Colonic mucosa (tissue), 4 donors: ENCODE results near the gene INTS14. TPM values are rescaled to one million over a fixed set of nuclear protein-coding genes. Genes with fewer than 3 reads are reported as not detected.

Experiments
- DNase-seq: peaks from one replicate; pipeline ENCODE4 v3.0.0-alpha.2; 2020
- H3K27ac ChIP-seq: fragments of 200-600 bp; one replicate; pipeline ENCODE4 v1.8.0; 2021
- H3K27me3 ChIP-seq: fragments of 200-600 bp; one replicate; pipeline ENCODE4 v1.8.0; 2021
- H3K36me3 ChIP-seq: fragments of 200-600 bp; one replicate; pipeline ENCODE4 v1.8.0; 2021
- H3K4me1 ChIP-seq: fragments of 200-600 bp; one replicate; pipeline ENCODE4 v1.8.0; 2021; ENCODE audit warnings: mild to moderate bottlenecking
- H3K4me3 ChIP-seq: fragments of 200-600 bp; one replicate; pipeline ENCODE4 v1.8.0; 2021
- H3K9ac ChIP-seq, 2 donors: one replicate each; pipeline ENCODE4 v1.7.0; 2013; ENCODE audit warnings: control low read depth in 2 of 2, low read depth in 2 of 2, low read length in 2 of 2
- H3K9me3 ChIP-seq: fragments of 200-600 bp; one replicate; pipeline ENCODE4 v1.8.0; 2021
- CTCF ChIP-seq: fragments of 200-600 bp; IDR thresholded peaks from one replicate; pipeline ENCODE4 v1.8.0; 2022; ENCODE audit warnings: antibody characterized with exemption, mild to moderate bottlenecking
- intact Hi-C: fragments of 100-400 bp; cut with DNase I; formaldehyde crosslinking; loops from one replicate; pipeline ENCODE4 v1.14.1; 2022
- total RNA-seq, 2 donors: library from RNA; stranded (reverse); fragmentation: NEBNext Ultra II Directional in 1 of 2; extraction: Animal tissue kit (Norgen Biotek cat#: 25700) in 1 of 2; gene quantifications; one replicate each; pipeline ENCODE4 v1.2.1, GENCODE V29; 2021
- donor health status: healthy.
- donor health status: DM: no; HTN: no; CAD: no.
- donor health status: DM: no; HTN: no; CAD: no.

Gene INTS14
- total RNA-seq: 10 to 100 TPM; 37.2 to 41.1 TPM

- TF ChIP-seq CTCF: peak; percentile 65
- intact Hi-C loops: no loop called here
- no peaks in the 10 kb centered on the region for H3K36me3 ChIP-seq
Observed at GRCh38 chr15:65610871-65611718, at the start of gene INTS14. Gene INTS14, minus strand, starts transcription at chr15:65611131. Its CDS starts 3,751 bp downstream, at chr15:65607380.

GRCh38 chr15:65659502-65660052 lies 48.6 kb upstream of the INTS14 start:
- intact Hi-C loops: no loop called here
- H3K27ac ChIP-seq: no peak overlapping the region
- H3K4me3 ChIP-seq: no peak overlapping the region
- TF ChIP-seq CTCF: no peak
- no peaks in the 10 kb centered on the region for H3K4me1 ChIP-seq
- no peaks in the 10 kb centered on the region for H3K9me3 ChIP-seq
- DNase-seq: no peak
- no peaks in the 10 kb centered on the region for H3K27me3 ChIP-seq
- no peak overlapping the region for H3K9ac ChIP-seq
- no peaks in the 10 kb centered on the region for H3K36me3 ChIP-seq

More at GRCh38 chr15:65610871-65611718, at the start of gene INTS14:
- Histone ChIP-seq H3K27ac (peak within 1 kb of the TSS; percentile 94), H3K4me3 (peak within 1 kb of the TSS; percentile 85), H3K4me1 (peaks cover 11% of the 10 kb centered on the region), H3K9me3 (no peaks in the 10 kb centered on the region), H3K9ac (peak within 1 kb of the TSS; percentile 92 to 96), H3K27me3 (no peaks in the 10 kb centered on the region)
- peak; percentile 97 for DNase-seq

- Histone ChIP-seq H3K4me3 (no peak overlapping the region), H3K36me3 (no peaks in the 10 kb centered on the region), H3K27me3 (no peaks in the 10 kb centered on the region), H3K27ac (no peak overlapping the region), H3K9ac (no peak overlapping the region), H3K4me1 (no peaks in the 10 kb centered on the region), H3K9me3 (no peaks in the 10 kb centered on the region)
- DNase-seq: no peak
- intact Hi-C loops: no loop called here
- TF ChIP-seq CTCF: no peak
Observed at GRCh38 chr15:65655457-65655856, 44.5 kb upstream of the INTS14 start.

GRCh38 chr15:65655026-65655425 lies 44.1 kb upstream of the INTS14 start:
- Histone ChIP-seq H3K4me1 (no peaks in the 10 kb centered on the region), H3K27ac (no peak overlapping the region), H3K9me3 (no peaks in the 10 kb centered on the region), H3K9ac (no peak overlapping the region), H3K4me3 (no peak overlapping the region), H3K27me3 (no peaks in the 10 kb centered on the region), H3K36me3 (no peaks in the 10 kb centered on the region)
- no peak for DNase-seq
- intact Hi-C loops: no loop called here
- no peak for TF ChIP-seq CTCF

GRCh38 chr15:65653801-65654521 lies 43.0 kb upstream of the INTS14 start:
- Histone ChIP-seq H3K4me3 (no peak overlapping the region), H3K9me3 (no peaks in the 10 kb centered on the region), H3K4me1 (no peaks in the 10 kb centered on the region), H3K9ac (no peak overlapping the region), H3K27ac (no peak overlapping the region), H3K36me3 (no peaks in the 10 kb centered on the region), H3K27me3 (no peaks in the 10 kb centered on the region)
- TF ChIP-seq CTCF: no peak
- no peak for DNase-seq
- intact Hi-C loops: no loop called here
